Lung microvascular endothelial cell (primary cell): ENCODE results near the gene MAGI1. TPM values are rescaled to one million over a fixed set of nuclear protein-coding genes. Genes with fewer than 3 reads are reported as not detected.
A peak's percentile ranks its signal among the peaks of the same experiment; 100 is the strongest.

Source experiments
- DNase-seq, 2 donors: peaks; one replicate each; pipeline versions ENCODE4 v3.0.0 to v3.0.0-alpha.2; 2010; ENCODE audit warnings: low read depth in 2 of 2
- total RNA-seq: library from RNA; depleted of rRNA; stranded (reverse); fragments of >200 nt; gene quantifications from 2 replicates; pipeline ENCODE4 v1.2.1, GENCODE V29; 2014

MAGI1 gene
- total RNA-seq, 1 donor from 2014 or later = 76.4 TPM

DNA sequence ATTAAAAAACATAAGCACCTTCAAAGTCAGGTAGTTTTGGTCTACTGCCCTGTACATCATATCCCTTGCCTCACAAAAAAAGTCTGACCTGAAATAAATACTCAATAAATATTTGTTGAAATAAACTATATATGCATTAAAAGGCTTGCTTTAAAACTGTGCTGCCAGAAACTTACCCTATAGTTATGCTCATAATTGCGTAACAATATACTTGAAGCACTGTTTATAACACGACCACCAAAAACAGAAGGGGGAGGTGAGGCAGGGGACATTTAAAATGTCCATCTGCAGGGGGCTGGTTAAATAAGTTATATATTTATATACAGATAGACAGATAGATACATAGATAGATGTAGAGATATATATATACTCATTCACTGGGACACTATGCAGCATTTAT is 549.5 kb downstream of the MAGI1 start:
- DNase-seq = no peak

GRCh38 chr3:65485826-65486469 is 552.8 kb downstream of the MAGI1 start:
- DNase-seq = no peak

- DNase-seq = no peak
Measured at GRCh38 chr3:65484964-65485363, 553.8 kb downstream of the MAGI1 start.

DNA sequence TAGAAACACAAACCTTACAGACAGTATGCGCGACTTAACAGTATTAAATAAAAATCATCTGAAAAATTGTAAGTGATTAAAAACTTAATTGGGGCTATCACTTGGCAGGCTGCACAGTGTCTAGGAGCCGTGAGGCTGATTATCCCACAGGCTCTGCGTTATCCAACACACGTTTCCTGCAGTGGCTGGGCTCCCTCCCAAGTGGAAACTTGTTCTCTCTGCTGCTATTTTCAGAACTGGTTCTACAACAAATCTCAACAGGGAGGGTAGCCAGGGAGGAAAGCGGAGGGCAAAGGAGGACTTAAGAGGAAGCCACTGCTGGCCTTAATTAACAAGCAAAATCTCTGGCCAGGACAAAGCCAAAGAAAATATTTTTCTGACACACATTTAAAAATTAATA is 555.2 kb downstream of the MAGI1 start:
- DNase-seq = peak; percentile 65 to 89

- DNase-seq = no peak
Measured at GRCh38 chr3:65483011-65483410, 555.7 kb downstream of the MAGI1 start.

GRCh38 chr3:65481085-65481484 is 557.6 kb downstream of the MAGI1 start:
- no peak for DNase-seq

DNA sequence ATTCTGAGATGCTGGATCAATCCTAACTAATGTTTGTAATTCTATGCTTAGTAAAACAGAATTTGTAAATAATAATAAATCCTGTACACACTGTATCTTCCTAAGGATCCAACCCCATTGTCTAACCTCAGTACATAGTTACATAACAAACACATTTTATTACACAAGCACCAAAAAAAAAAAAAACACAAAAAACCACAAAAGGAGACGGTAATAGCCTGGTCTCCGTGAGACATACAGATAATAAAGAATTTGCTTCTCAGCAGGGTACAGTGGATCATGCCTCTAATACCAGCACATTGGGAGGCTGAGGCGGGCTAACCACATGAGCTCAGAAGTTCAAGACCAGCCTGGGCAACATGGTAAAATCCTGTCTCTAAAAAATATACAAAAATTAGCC is 558.7 kb downstream of the MAGI1 start:
- DNase-seq = no peak

GRCh38 chr3:65478551-65479500 is 559.9 kb downstream of the MAGI1 start:
- no peak for DNase-seq

DNA sequence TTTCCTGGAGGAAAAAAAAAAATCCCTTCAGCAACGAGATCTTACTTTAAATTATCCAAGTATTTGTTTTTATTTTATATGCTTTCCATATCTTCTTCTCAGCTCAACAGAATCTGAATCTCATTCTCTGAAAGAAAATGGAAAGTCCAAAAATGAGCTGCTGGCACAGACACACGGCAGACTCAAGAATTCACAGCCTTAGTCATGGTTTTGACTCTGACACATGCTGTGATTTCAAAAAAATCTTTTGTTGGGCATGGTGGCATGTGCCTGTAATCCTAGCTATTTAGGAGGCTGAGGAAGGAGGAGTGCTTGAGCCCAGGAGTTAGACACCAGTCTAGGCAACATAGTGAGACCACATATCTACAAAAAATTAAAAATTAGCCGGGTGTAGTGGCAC is 565.0 kb downstream of the MAGI1 start:
- DNase-seq = no peak

GRCh38 chr3:65472501-65472900 is 566.2 kb downstream of the MAGI1 start:
- DNase-seq = no peak

- DNase-seq = no peak
Measured at GRCh38 chr3:65466300-65466988, 572.3 kb downstream of the MAGI1 start.

DNA sequence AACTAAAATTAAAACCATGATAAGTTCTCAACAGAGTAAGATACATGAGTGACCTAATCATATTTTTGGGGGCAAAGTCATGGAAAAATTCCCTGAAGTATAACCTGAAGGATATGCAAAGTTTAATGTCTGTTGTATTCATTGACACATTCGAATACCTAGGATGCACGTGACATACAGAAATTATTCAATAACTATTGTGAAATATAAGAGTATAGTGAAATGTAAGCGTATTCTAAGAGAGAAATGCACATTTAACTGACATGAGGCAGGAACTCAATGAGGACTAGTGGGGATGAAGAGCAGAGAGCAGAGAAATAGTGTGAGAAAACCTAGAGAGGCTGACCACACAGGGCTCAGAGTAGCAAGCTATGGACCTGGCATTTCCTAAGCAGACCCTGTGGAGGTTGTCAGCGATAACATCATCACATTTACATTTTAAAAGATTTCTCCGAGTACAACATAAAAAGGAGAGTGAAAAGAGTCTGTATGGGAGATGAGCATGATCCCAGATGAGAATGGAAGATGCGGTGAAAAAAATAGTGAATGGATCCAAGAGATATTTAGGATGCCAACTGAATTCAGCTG is 588.8 kb downstream of the MAGI1 start:
- DNase-seq = no peak

DNA sequence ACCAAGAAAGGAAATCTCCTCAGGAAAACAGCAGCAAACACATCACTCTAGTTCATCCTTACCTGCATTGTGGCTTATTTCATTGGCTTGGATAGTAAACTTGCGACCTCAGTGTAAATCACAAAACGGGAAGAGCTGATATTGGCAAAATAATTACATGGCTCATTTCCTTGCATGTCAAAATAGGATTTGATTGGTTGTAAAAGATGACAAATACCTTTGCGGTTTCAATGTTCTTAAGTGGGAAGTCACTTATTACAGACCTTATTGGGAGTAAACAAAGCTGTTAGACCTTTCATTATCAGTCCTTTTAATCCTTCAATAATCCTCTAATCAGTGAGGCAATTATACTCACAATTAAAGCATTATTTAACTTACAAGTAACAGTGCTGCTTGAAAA is 590.6 kb downstream of the MAGI1 start:
- DNase-seq = no peak

DNA sequence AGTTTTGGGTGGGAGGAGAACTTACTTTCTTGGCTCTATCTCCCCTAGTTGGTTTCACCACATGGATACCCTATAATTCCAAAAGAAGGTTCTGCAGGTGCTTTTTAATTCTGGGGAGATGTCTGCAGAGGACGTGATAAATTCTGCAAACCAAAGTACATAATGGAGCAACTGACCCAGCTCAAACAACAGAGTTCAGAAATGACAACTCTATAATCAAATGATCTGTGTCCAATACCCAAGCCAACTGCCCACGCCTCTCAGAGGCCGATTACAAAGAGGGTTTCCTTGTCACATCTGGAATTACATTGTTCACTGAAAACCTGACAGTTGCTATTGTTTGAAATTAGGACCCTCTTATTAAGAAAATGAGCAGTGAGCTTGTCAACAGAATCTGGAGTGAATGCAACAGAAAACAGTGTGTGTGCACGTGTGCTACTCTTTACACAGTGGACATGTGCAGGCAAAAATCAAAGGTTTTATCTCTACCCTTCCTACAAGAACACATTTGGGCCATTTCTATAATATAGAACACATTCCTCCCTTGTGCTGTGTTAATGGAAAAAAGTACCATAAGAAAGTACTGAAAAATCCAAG is 593.0 kb downstream of the MAGI1 start:
- DNase-seq = no peak

DNA sequence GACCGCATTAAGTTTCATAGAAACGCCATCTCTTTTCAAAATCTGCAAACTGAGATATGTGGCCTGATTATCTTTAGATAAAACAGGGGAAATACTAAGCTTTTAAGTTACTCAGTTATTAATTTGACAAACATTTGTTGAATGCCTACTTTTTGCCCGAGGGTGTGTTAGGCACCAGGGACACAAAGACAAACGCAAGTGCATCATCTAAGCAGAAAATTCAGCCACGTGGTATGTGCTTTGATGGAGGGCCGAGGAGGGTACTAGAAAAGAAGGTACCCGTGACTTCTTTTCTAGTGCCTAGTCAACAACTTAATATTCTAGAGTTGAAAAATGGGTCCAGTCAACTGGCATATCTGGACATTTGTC is 594.3 kb downstream of the MAGI1 start:
- no peak for DNase-seq

GRCh38 chr3:65443739-65444446 is 594.8 kb downstream of the MAGI1 start:
- no peak for DNase-seq

DNA sequence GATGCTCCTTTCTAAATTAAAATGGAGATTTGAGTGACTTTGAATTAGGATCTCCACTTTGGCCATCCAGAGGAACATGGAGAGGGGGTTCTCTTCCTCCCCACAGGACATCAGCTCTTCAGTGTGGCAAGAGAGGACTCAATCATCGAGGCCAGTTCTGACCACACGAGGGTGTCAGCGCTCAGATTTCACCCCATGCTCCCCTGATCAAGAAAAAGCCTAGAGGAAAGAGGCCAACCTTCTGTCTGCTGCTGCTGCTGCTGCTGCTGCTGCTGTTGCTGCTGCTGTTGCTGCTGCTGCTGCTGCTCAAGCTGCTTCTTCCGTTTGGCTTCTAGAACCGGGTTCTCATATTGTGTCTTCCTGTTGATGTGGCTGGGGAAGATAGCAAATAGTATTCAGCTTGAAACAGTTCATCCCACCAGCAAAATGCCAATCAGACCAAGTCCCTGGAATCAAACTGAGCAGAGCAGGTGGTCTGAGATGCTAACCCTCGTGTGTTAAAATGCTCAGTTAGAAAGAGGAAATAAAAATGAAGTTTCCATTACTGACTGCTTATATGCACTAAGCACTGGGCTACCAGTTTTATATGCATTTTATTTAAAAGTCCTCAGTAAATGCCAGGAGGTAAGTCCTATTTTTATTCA is 599.0 kb downstream of the MAGI1 start:
- DNase-seq = peak; percentile 53 to 68

- peak in 1 of 2 donors; percentile 5 for DNase-seq
Measured at GRCh38 chr3:65438612-65439011, 600.1 kb downstream of the MAGI1 start.

- DNase-seq = no peak
Measured at GRCh38 chr3:65438096-65438495, 600.6 kb downstream of the MAGI1 start.

DNA sequence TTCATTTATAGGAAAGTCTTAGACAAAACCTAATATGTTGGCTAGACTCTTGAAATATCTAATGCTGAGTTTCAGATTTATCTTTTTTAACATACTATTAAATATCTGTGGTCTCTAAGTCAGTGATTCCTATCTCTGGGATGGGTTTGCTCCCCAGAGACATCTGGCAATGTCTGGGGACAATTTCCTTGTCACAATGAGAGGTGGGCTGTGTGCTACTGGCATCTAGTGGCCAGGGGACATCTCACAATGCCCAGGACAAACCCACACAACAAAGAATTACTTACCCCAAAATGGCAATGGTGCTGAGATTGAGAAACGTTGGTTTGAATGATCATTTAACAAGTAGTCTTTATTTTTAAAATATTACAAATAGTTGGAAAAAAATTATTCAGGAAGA is 602.1 kb downstream of the MAGI1 start:
- peak; percentile 10 to 36 for DNase-seq
